RWPE2 (cell line): ENCODE results near the gene COA8.

Source experiments
- ATAC-seq: fragments of 200-7000 bp; cut with Tn5 transposase; 3 replicates; pipeline ENCODE4 v1.9.1; 2021; ENCODE audit warnings: low read depth
- DNase-seq: peaks from one replicate; pipeline ENCODE4 v3.0.0-alpha.2; 2020; ENCODE audit warnings: low spot score
- H3K27ac ChIP-seq: fragments of 450-650 bp; 2 replicates; pipeline ENCODE4 v1.5.1; 2017; ENCODE audit warnings: mild to moderate bottlenecking; ENCODE audit not compliant: poor library complexity, severe bottlenecking
- H3K27me3 ChIP-seq: fragments of 250-450 bp; sonication (Bioruptor Pico); 2 replicates; pipeline ENCODE4 v1.5.1; 2021; ENCODE audit warnings: mild to moderate bottlenecking, moderate library complexity; ENCODE audit not compliant: insufficient read depth, poor library complexity, severe bottlenecking
- H3K36me3 ChIP-seq: fragments of 250-450 bp; sonication (Bioruptor Pico); 2 replicates; pipeline ENCODE4 v1.5.1; 2020; ENCODE audit warnings: low read depth, mild to moderate bottlenecking, moderate library complexity
- H3K4me1 ChIP-seq: fragments of 250-450 bp; sonication (Bioruptor Pico); 2 replicates; pipeline ENCODE4 v1.5.1; 2021; ENCODE audit warnings: mild to moderate bottlenecking, moderate library complexity; ENCODE audit not compliant: insufficient read depth, poor library complexity, severe bottlenecking
- H3K4me3 ChIP-seq: fragments of 250-450 bp; sonication (Bioruptor Pico); 2 replicates; pipeline ENCODE4 v1.5.1; 2021; ENCODE audit warnings: mild to moderate bottlenecking, moderate library complexity; ENCODE audit not compliant: severe bottlenecking
- H3K9me3 ChIP-seq: fragments of 250-450 bp; sonication (Bioruptor Pico); 2 replicates; pipeline ENCODE4 v1.5.1; 2021; ENCODE audit warnings: mild to moderate bottlenecking, moderate library complexity; ENCODE audit not compliant: severe bottlenecking
- CTCF ChIP-seq: fragments of 450-650 bp; IDR thresholded peaks from one replicate; pipeline ENCODE4 v1.5.1; 2017; ENCODE audit warnings: mild to moderate bottlenecking, moderate library complexity; ENCODE audit not compliant: poor library complexity, severe bottlenecking

Gene COA8

DNA sequence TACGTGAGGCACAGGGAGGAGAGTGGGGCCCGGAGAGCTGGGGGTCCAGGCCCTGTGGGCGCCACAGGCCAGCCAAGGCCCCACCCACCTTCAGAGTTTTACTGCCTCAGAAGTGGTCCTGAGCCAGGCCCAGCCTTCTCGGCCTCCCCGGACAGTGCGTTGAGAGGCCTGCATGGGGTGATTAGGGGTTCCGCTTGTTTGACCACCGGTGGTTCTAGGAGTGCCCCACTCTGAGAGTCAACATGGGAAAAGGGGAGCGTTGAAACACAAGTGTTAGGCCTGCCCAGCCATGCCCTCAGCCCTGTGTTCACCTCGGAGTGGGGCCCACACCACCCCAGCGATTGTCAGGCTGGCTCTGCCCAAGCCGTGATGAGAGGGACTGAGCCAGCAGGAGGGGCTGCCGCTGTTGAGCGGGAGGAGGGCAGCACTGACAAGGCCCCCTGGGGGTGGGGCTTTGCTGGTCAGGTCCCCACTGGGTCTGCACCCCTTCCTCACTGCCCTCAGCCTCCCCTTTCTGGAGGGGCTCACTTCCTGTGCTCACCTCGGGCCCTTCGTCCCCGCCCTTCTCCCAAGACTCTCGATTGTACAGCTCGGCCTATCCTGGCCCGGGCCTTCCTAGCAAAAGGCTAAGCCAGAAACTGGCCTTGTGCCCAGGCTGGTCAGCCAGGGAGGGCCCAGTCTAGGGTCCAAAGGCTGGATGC is 44.9 kb upstream of the COA8 start:
- H3K27me3 ChIP-seq, result peaks cover 11% of the 10 kb centered on the region
- peaks cover 5% of the 10 kb centered on the region; the same call in 1 of the 2 replicates for H3K36me3 ChIP-seq
- no peaks in the 10 kb centered on the region for H3K9me3 ChIP-seq
- DNase-seq (peak; percentile 70), ATAC-seq (no peak)
- H3K27ac ChIP-seq, result peak overlapping the region; percentile 54
- TF ChIP-seq CTCF, result no peak
- H3K4me3 ChIP-seq, result no peak overlapping the region
- peaks cover 25% of the 10 kb centered on the region for H3K4me1 ChIP-seq

- H3K4me1 ChIP-seq, result peaks cover 18% of the 10 kb centered on the region
- H3K27me3 ChIP-seq, result peaks cover 16% of the 10 kb centered on the region
- peak overlapping the region; percentile 54 for H3K27ac ChIP-seq
- H3K36me3 ChIP-seq, result peaks cover 5% of the 10 kb centered on the region; the same call in 1 of the 2 replicates
- ATAC-seq (peak; percentile 59), DNase-seq (peak; percentile 78)
- H3K4me3 ChIP-seq, result no peak overlapping the region
- H3K9me3 ChIP-seq, result no peaks in the 10 kb centered on the region
- TF ChIP-seq CTCF, result peak; percentile 99
These were observed 44.2 kb upstream of the COA8 start for GRCh38 chr14:103518422-103519042.

DNA sequence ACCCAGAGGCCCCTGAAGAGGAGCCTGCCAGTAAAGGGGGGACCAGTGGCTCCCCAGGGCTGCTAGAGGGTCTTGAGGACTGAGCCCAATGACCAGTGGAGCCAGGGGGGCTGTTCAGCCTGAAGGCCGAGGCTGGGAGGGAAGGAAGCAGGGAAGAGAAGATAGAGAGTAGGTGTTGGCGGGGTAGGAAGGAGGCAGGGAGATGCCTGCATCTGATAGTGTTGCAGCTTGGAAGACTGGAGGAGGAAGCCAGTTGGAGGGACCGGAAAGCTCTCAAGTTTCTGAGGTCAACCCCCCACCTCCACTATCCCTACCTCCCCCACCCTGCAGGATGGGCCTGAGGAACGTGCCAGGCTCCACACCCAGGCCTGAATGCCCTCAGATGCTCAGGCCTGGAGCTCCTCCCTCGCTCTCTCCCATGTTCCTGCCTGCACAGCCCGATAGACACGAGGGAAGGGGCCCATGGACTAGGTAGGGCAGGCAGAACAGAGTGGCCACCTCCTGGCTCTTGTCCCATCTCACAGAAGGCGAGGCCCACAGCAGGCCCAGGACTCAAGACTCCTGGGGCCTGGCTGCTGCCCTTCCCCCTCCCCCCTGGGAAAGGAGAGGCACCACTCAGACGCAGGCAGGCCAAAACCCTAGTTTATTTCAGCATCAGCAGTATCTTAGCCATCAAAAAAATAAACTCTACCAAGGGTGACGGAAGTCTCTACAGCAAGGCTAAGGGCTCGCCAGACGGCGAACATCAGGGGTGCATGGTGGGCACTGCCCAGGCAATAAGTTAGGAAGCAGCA is 43.5 kb upstream of the COA8 start:
- DNase-seq (peak; percentile 75), ATAC-seq (peak; percentile 44)
- peaks cover 5% of the 10 kb centered on the region; the same call in 1 of the 2 replicates for H3K36me3 ChIP-seq
- peaks cover 16% of the 10 kb centered on the region for H3K27me3 ChIP-seq
- peak; percentile 9 for TF ChIP-seq CTCF
- no peak overlapping the region for H3K4me3 ChIP-seq
- peak overlapping the region; percentile 54 for H3K27ac ChIP-seq
- no peaks in the 10 kb centered on the region for H3K9me3 ChIP-seq
- H3K4me1 ChIP-seq, result peaks cover 14% of the 10 kb centered on the region

DNA sequence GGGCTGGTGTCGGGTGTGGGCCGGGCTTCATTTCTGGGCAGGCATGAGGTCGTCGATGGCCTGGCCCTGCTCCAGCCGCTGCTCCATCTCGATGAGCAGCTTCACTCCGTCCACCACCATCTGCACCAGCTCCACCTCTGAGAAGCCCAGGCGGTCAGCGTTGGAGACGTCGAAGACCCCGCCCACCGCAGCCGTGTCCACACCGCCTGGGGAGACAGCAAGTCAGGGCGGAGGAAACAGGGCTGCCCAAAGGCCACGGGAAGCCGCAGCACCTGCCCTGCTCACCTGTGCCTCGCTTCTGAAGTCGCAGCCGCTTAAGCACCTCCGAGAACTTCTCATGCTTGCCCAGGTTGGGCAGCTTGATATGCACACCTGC is 42.9 kb upstream of the COA8 start:
- H3K36me3 ChIP-seq, result peaks cover 5% of the 10 kb centered on the region; the same call in 1 of the 2 replicates
- peak overlapping the region; percentile 54 for H3K27ac ChIP-seq
- H3K4me3 ChIP-seq, result no peak overlapping the region
- TF ChIP-seq CTCF, result no peak
- no peaks in the 10 kb centered on the region for H3K9me3 ChIP-seq
- H3K4me1 ChIP-seq, result peaks cover 14% of the 10 kb centered on the region
- H3K27me3 ChIP-seq, result peaks cover 16% of the 10 kb centered on the region
- no peak for ATAC-seq
- peak; percentile 82 for DNase-seq
